T47D (cell line): ENCODE results near the gene INA.
"Not testable (repeated sequence)": the region's sequence is repeated elsewhere in the genome, so short reads cannot be mapped to it uniquely, and the experiment has no call there.

ENCODE experiments used
- DNase-seq, 2 experiments: peaks; one replicate each; pipeline versions ENCODE4 v3.0.0 to v3.0.0-alpha.2; 2011 to 2012; ENCODE audit warnings: low read depth in 1 of 2, low spot score in 1 of 2
- JUND ChIP-seq: IDR thresholded peaks from 2 replicates; pipeline ENCODE4 v1.6.1; 2012; ENCODE audit warnings: low read depth
- in situ Hi-C: cut with HindIII; loops from 2 replicates; pipeline ENCODE4 v1.10.0; 2016; ENCODE audit warnings: low sequenced_read_pairs, low pct_unique_long_range_greater_than_20kb

INA gene

DNA sequence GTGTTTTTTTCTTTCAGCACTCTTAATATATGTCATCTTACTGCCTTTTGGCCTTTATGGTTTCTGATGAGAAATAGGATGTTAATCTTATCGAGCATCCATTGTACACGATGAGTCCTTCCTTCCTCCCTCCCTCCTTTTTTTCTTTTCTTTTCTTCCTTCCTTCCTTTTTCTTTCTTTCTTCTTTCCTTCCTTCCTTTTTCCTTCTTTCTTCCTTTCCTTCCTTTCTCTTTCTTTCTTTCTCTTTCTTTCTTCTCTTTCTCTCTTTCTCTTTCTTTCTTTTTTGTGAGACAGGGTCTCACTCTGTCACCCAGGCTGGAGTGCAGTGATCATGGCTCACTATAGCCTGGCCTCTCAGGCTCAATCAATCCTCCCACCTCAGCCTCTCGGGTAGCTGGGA is 22.8 kb upstream of the INA start:
- no peak for DNase-seq
- TF ChIP-seq JUND, result no peak
- in situ Hi-C loops, result no loop called here

DNA sequence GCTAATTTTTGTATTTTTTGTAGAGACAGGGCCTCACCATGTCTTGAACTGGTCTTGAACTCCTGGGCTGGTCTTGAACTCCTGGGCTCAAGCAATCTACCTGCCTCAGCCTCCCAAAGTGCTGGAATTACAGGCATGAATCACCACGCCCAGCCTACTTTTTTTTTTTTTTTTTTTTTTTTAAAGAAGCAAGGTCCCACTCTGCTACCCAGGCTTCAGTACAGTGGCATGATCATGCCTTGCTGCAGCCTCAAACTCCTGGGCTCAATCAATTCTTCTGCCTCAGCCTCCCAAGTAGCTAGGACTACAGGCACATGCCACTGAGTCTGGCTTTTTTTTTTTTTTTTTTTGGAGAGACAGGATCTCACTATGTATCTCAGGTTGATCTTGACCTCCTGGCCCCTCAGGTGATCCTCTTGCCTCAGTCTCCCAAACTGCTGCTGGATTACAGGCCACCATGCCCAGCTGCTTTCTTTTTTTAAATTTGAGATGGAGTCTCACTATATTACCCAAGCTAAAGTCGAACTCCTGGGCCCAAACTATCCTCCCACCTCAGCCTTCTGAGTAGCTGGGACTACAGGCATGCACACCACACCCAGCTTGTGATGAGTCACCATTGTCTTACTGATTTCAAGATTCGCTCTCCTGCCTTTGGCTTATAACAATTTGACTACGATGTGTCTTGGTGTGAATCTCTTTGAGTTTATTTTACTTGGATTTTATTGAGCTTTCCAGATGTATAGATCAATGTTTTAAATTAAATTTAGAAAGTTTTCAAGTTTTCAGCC is 22.2 kb upstream of the INA start:
- in situ Hi-C loops, result no loop called here
- no peak for DNase-seq
- TF ChIP-seq JUND, result no peak

DNA sequence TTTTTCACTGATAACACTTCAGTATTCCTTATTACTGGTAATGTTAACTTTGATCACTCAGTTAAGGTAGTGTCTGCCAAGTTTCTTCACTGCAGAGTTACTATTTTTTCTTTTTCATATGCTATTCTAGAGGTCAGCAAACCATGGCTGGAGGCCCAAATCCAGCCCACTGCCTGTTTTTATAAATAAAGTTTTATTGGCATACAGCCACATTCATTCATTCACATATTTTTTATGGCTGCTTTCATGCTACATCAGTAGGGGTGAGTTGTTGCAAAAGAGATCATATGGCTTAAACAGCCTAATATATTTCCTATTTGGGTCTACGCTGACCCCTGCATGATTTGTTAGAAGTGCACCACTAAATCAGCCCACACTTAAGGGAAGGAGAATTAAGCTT is 20.3 kb upstream of the INA start:
- TF ChIP-seq JUND, result no peak
- DNase-seq, result no peak
- in situ Hi-C loops, result no loop called here

DNA sequence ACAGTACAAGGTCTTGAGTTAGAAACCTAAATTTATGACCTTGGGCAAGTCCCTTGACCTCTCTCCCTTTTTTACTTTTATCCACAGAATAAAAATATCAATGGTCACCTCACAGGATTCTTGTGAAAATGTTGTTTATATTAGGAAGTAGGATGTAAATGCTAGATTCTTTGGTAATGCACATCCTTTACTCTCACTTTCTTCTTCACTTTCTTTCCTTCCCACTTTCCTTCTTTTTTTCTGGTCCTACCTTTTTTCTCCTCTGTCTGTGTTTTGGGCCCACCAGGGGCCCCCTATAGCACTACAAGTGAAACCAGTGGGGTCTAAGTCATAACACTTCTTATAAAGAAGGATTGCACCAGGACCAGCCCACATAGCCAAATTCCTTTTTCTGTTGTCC is 19.1 kb upstream of the INA start:
- in situ Hi-C loops, result no loop called here
- TF ChIP-seq JUND, result no peak
- DNase-seq, result no peak

DNA sequence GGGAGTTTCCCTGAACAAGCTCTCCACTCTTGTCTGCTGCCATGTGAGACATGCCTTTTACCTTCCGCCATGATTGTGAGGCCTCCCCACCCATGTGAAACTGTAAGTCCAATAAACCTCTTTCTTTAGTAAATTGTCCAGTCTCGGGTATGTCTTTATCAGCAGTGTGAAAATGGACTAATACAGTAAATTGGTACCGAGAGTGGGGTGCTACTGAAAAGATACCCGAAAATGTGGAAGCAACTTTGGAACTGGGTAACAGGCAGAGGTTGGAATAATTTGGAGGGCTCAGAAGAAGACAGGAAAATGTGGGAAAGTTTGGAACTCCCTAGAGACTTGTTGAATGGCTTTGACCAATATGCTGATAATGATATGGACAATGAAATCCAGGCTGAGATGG is 18.0 kb upstream of the INA start:
- in situ Hi-C loops, DNase-seq: not testable (repeated sequence)

DNA sequence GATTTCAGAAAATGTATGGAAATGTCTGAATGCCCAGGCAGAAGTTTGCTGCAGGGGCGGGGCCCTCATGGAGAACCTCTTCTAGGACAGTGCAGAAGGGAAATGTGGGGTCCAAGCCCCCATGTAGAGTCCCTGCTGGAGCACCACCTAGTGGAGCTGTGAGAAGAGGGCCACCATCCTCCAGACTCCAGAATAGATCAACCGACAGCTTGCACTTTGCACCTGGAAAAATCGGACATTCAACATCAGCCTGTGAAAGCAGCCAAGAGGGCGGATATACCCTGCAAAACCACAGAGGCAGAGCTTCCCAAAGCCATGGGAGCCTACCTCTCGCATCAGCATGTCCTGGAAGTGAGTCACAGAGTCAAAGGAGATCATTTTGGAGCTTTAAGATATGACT is 16.9 kb upstream of the INA start:
- TF ChIP-seq JUND, result no peak
- no peak for DNase-seq
- in situ Hi-C loops, result no loop called here

DNA sequence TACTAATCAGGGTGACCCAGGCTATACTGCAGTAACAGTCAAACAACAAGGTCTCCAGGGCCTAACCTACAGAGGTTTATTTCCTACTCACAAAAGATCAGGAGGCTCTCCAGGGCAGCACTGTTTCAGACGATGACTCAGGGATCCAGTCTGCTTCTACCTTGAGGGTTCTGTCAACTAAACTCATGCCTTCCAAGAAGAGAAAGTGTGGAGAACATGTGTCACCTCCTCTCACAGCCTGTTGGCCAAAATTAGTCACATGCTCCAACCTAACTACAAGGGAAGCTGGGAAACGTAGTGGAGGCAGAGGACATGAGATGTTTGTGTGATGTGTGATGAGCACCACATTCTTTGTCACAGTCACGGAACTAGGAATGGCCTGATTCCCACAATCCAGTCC is 14.7 kb upstream of the INA start:
- no peak for DNase-seq
- in situ Hi-C loops, result no loop called here
- TF ChIP-seq JUND, result no peak

DNA sequence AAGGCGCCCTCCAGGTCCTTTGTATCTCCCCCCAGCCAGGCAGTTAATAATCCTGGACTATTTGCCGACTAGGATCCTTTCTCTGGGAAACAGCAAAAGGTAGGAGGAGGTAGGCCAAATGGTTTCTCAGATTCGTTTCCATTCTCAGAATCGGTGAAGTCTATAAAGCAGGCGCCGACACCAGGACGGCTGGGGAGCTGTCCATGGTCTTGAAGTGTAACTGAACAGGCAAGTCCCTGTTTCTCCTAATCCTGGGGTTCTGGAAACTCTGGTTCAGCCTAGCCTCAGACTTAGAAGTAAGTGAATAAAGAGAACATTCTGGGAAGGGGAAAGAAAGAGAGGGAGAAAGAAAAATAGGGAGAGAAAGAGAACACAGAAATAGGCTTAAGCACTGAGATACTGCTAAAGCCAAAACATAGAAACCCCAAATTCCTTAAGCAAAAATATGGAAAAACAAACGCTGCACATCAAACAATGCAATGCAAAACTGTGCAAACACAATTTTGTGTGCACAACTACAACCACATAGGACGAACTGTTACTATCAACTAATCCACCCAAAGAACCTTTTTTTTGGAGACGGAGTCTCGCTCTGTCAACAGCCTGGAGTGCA is 11.1 kb upstream of the INA start:
- peak; percentile 49 to 84 for DNase-seq
- TF ChIP-seq JUND, result no peak
- in situ Hi-C loops, result no loop called here

DNA sequence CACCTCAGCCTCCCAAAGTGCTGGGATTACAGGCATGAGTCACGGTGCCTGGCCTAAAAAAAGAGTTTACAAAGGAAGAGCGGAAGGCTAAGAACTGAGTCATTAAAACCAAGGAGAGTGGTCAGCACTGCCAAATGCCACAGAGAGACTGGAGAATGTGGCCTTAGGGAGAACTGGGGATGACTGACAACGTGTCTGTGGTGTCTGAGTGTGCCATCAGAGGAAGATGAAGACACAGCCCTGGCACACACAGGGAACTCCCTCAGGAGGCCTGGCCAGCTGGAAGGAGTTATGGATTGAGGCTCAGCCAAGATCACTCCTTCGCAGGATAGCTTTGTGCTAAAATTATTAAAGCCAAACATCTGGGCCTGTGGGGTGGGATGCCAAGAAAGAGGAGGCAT is 3.9 kb upstream of the INA start:
- in situ Hi-C loops, result no loop called here
- DNase-seq, result peak in 1 of 2 experiments; percentile 40
- TF ChIP-seq JUND, result no peak

DNA sequence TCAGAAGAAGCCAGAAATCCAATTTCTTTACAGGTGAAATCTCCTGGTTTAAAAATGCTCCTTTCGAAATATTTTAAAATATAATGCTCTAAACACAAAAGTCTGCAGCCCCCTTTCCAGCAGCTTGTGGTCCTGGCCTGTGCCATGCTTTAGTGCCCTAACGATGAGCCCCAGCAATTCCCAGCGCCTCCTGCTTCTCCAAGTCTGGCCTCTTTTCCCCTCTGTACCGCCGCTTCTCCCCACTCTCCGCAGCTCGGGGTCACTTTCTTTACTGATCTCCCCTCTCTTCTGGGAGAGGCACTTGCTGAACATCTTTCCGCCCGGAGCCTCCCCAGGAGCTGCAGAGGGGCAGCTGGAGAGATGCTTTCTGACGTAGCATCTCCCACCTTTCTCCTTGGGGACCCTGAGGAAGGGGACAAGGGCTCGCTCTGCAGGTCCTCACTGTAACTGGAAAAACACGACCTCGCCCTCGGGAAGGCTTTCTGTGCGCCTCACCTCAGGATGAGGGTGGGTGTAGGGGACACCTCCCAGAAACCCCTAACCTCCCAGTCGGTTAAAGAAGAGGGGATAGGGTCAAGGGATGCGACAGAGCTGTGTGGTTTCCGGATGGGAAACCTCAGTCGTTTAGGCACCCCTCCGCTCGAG is 565 bp upstream of the INA start:
- in situ Hi-C loops, result no loop called here
- TF ChIP-seq JUND, result no peak
- no peak for DNase-seq

DNA sequence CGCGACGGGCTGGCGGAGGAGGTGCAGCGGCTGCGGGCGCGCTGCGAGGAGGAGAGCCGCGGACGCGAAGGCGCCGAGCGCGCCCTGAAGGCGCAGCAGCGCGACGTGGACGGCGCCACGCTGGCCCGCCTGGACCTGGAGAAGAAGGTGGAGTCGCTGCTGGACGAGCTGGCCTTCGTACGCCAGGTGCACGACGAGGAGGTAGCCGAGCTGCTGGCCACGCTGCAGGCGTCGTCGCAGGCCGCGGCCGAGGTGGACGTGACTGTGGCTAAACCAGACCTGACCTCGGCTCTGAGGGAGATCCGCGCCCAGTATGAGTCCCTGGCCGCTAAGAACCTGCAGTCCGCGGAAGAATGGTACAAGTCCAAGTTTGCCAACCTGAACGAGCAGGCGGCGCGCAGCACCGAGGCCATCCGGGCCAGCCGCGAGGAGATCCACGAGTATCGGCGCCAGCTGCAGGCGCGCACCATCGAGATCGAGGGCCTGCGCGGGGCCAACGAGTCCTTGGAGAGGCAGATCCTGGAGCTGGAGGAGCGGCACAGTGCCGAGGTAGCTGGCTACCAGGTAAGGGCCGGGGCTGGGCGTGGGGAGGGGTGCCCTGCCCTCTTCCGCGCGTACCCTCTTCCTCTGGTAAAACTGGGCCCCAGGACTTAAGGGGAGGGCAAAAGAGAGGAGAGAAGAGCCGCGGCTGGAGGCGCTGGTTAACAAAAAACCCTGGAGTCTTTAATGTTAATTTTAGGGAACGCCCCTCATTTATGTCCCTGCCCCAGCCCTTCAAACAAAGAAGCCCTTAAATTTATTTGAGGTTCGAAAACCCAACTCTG is 987 bp downstream of the INA start:
- no peak for DNase-seq
- in situ Hi-C loops, result no loop called here
- TF ChIP-seq JUND, result no peak

DNA sequence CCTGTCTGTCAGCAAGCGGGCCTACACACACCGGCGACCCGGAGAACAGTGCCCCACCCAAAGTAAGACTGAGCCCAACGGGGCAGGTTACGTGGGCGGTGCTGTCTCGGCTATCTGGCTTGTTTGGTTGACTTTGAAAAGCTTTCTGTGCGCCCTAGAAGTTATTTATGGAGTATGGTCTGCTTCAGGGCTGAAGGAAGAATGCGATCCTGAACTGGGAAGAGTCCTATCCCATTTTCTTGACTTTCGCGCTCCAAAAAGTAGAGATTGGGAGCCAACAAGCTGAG is 1.5 kb downstream of the INA start:
- DNase-seq, result no peak

DNA sequence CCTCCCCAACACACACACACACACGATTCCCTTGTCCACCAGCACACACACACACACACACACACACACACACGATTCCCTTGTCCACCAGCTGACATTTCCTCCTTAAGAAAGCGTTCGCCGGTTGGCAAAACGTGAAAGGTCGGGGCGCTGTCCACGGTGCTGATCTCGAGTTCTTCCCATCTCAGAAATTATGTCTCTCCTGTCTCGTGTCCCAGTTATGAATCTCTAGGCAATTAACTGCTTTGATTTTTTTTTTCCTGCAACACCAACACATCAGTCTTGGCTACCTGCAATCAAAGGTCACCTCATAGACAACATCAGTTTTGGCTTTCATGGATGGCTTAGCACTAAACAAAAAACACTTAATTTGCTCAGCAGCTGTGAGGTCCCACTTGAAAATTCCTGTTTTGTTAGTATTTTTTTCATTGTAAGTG is 1.9 kb downstream of the INA start:
- no peak for TF ChIP-seq JUND
- in situ Hi-C loops, result no loop called here
- peak; percentile 47 to 65 for DNase-seq

More for the DNA sequence above, 1.5 kb downstream of the INA start:
- TF ChIP-seq JUND, result no peak
- in situ Hi-C loops, result no loop called here
